ENCODE data around the gene OSTF1. TPM values are rescaled to one million over a fixed set of nuclear protein-coding genes. Genes with fewer than 3 reads are reported as not detected.

The OSTF1 gene
- total RNA-seq, 1 donor from 2014 or later, result 25.7 TPM

DNA sequence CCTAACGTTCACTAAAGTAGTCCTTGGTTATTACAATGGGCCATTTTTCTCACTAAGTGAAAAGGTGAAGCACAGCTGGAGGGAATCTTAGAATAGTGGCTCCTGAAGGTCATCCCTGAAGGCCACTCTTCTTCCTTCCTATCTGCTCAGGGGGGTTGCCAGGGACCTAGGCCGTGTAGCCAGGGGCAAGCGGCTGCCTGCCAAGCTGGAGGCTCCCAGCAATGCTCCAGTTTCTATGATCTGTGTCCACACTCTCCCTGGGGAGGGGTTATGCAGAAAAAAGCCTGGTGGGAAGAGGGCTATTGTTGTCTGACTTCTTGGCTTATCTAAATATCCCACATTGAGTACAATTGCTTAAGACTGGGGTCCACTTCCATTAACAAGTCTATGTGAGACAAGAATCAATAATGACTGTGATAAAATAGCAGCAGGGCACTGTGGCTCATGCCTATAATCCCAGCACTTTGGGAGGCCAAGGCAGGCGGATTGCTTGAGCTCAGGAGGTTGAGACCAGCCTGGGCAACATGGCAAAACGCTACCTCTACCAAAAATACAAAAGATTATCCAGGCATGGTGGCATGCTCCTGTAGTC, 4.1 kb upstream of the OSTF1 start:
- DNase-seq (ENCODE audit: low spot score), result no peak

DNA sequence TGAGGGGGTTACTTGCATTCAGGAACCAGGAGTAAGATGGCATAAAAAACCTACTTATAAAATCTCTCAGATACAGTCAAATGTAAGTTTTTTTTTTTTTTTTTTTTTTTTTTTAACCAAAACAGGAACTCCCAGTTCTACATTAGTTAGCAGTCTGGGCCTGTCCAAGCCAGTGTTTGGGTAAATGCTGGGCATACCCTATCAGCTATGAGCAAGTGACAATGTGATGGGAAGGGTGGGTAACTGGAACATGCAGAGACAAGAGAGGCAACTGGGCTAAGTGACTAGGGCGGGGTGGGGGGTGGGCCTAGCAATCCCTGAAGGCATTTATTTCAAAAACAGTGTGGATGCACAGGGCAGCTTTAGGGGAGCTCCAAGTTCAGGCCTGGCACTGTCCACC, 2.7 kb upstream of the OSTF1 start:
- no peak for ATAC-seq
- DNase-seq (ENCODE audit: low spot score), result no peak

More for the DNA sequence above, 4.1 kb upstream of the OSTF1 start:
- ATAC-seq, result no peak

DNA sequence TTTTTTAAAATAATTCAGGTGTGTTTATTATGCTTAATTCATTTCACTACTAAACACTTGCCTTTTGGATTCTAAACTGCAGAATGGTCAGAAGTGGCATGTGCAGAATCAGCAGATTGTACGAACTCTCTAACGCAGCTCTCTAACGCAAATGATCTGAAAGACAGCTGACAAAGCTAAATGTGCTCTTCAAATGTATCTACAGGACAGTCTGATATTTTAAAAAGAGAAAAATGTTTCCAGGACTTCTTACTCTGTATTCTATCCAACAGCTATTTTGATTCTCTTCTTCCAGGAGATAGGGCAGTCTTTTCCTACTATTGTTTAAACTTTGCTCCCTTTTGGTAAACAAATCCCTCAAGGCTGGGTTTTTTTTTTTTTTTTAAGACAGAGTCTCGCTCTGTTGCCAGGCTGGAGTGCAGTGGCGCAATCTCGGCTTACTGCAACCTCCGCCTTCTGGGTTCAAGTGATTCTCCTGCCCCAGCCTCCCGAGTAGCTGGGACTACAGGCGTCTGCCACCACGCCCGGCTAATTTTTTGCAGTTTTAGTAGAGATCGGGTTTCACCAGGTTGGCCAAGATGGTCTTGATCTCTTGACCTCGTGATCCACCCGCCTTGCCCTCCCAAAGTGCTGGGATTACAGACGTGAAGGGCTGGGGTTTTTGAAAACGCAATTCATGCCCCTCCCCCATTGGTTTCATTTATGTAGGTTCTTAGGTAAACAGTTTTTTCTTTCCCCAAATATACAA, 1.6 kb upstream of the OSTF1 start:
- ATAC-seq (peak; percentile 2), DNase-seq (ENCODE audit: low spot score) (peak; percentile 57)

DNA sequence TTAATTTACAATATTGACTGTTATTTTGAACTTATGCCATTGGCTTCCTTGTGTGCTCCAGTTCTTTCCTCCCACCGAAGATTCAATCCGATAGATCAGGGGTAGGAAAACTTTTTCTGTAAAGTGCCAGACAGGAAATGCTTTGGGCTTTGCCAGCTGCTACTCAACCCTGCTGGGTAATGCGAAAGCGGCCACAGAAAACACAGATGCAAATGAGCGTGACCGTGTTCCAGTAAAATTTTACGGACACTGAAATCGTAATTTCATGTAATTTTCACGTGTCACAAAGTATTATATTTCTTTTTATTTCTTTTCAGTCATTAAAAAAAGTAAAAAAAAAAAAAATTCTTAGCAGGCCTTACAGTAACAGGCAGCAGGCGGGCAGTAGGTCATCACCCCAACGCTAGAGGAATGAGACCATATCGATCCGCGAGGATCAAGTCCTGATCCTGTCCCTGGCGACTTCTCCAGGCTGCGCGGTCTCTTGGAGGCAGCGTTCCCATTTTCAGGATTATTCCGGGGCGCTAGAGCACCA, 958 bp upstream of the OSTF1 start:
- peak; percentile 55 for DNase-seq (ENCODE audit: low spot score)
- peak; percentile 3 for ATAC-seq

DNA sequence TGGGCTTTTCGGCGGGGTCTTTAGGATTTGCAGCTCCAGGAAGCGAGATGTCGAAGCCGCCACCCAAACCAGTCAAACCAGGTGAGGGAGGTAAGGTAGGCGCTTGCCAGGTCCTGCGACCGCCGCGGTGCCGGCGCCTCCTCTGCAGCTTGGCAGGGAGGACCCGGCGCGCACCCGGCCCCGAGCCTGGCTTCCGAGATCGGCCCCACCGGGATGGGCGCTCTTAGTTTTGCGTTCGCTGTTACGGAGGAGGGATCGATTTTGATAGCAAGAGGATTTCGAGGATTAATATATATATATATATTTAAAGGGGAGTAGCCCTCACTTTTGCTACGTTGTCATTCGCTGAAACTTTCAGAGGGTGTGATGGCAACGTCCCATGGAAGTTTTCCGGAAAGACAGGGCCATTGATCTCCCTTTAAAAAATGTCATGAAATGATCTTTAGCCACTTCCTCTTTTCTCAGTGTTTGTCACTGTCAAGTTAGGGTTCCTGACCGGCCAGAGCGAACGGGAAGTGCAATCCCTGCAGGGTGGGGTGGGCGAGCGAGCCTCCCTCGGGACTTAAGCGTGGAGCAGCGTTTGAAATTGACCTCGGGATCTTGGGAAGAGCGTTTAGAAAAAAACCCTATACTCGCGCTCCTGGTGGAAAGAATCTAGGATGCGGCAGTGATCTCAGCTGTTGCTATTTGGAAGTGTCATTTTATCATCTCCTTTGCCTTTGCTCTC, 495 bp downstream of the OSTF1 start:
- ATAC-seq, result peak; percentile 32

DNA sequence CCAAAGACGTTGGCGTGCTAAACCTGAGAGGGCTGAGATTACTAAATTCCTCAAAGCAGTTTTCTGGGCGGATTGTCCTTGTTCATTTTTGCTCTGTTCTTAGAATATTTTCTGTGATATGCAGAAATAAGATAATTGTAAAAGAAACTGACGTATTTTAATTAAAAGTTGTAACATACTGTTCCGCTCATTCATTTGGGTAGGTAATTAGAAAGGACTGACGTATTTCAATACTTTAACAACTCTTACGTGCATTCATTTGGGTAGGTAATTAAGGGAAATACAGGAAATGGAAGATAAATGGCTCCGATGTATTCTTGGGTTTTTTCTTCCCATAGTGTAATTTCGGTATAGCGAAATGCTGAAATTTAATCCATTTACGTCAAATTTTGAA, 1.1 kb downstream of the OSTF1 start:
- no peak for DNase-seq (ENCODE audit: low spot score)

More for the DNA sequence above, 495 bp downstream of the OSTF1 start:
- DNase-seq (ENCODE audit: low spot score), result peak; percentile 65

DNA sequence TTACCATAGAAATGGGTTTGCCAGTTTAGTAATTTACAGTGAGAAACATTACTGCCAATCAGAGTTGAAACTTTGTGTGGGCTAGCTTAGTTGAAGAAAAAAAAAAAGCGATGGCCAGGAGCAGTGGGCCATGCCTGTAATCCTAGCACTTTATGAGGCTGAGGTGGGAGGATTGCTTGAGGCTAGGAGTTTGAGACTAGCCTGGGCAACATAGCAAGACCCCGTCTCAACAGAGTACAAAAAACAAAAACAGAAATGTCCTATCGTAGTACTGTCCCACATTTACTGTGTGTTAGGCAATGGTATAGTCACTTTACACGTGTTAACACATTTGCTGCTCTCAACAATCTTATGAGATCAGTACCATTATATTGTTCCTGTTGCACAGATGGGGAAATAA, 2.3 kb downstream of the OSTF1 start:
- ATAC-seq (no peak), DNase-seq (ENCODE audit: low spot score) (no peak)

More for the DNA sequence above, 1.1 kb downstream of the OSTF1 start:
- no peak for ATAC-seq

DNA sequence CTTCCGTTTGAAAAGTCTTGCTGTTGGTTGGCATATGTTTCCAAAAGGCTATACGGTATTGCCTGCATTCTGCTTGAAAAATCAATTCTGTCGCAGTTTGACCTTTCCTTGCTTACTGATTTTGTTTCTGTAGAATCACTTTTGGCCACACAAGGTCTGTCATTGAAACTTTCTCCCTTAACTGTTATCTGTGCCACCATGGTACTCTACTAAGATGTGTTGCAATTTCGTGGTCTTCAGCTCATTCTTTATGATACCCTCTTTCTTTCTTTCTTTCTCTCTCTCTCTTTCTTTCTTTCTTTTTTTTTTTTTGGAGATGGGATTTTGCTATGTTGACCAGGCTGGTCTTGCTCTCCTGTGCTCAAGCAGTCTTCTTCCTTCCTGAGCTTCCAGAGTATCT, 4.5 kb downstream of the OSTF1 start:
- DNase-seq (ENCODE audit: low spot score) (no peak), ATAC-seq (no peak)

DNA sequence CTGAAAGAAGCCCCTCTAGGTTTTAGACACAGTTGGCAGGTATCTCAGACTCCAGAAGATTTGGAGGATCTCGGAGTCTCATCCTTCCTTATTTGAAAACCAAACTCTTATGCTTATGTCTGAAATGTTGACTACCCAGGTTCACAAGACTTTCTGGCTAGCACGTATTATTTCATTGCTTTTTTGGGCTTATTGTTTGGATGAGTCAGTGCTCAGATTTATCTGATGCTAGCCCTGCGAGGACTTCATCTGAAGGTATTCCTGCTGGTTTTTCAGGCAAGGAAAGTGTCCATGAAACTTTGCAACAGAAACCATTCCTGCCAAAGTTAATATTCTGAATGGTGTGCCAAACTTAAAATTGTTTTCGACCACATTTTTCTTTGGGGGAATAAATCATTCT, 8.5 kb downstream of the OSTF1 start:
- no peak for ATAC-seq
- DNase-seq (ENCODE audit: low spot score), result no peak

DNA sequence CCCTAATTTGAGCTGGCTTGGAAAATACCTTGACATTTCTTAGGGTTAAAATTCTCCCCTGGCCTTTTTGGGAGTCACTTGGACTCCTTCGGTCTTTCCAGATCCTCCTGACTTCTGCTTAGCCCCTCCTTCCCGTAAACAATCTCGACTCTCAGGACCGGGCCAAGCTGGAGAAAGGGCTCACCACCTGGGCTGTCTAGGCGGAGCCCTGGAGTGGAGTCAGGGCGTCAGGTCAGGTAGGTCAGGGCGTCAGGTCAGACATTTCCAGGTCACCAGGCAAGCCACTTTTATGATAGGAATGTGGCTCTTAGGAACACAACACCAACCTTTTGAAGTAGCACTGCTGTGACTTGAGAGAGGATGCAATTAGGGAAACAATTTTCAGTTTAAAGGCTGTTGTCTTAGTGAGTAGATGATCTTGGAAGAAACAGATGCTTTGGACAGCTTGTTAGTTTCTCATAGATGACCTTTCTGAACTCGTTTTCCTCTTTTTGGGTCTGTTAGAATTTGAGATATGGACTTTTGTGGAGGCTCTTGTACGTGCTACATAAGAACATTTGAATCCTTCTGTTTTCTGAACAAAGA, 12.8 kb downstream of the OSTF1 start:
- ATAC-seq (peak; percentile 89), DNase-seq (ENCODE audit: low spot score) (no peak)

DNA sequence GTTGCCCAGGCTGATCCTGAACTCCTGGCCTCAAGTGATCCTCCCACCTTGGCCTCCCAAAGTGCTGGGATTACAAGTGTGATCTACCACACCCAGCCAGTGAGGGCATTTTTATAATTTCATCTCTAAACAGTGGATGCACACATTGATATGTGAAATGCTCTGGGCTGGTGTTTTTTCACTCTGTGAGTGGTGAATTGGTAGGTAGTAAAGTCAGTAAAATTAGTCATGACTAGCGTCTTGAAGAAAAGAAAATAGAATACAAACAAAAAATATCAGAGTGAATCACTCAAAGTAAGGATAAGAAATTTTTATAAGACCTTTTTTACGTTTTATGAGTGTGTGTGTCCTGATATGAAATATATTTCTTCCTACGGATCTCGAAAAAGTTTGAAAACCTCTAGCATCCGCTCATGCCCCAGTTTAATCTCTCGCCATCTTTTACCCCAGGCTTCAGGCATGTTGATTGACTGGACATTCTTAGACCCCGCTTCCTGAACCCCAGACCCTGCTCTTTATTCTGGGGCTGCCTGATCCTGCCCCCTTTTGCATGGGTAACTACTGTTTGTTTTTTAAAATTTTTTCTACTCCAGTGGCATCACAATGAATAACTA, 14.0 kb downstream of the OSTF1 start:
- DNase-seq (ENCODE audit: low spot score) (no peak), ATAC-seq (no peak)

DNA sequence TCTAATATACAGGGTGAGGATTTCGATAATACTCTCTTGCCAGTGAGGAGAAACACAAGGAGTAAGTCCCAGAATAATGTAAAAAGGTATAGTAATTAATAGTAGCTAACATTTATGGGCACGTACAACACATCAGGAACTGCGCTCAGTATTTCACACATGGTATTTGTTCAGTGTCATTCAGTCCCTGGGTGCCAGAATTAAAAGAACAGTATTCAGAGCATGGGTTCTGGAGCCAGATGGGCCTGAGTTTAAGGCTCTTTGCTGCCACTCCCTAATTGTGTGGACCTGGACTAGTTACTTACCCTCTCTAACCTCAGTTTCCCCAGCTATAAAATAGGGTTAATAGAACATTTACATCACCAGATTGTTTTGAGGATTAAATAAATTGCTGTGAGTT, 16.3 kb downstream of the OSTF1 start:
- DNase-seq (ENCODE audit: low spot score) (no peak), ATAC-seq (no peak)

DNA sequence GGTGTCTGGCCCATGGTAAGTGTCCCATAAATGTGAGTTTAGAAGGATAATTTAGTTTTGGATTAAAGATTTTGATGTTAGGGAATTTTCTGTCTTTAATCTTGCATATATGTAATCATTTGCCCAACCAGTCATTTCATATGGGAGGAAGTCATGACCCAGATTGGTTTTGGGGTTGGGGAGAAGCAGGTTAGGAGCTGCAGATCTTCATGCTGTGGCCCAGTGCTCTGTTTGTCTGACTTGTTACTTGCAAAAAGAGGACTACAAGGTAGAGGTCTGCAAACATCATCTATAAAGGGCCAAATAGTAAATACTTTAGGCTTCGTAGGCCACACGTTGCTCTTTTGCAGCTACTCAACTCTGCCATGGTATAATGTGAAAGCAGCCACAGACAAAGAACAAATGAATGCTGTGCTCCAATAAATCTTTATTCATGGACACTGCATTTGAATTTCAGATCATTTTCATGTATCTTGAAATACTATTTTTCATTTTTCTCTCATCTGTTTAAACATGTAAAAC, 16.8 kb downstream of the OSTF1 start:
- DNase-seq (ENCODE audit: low spot score), result no peak
- no peak for ATAC-seq

DNA sequence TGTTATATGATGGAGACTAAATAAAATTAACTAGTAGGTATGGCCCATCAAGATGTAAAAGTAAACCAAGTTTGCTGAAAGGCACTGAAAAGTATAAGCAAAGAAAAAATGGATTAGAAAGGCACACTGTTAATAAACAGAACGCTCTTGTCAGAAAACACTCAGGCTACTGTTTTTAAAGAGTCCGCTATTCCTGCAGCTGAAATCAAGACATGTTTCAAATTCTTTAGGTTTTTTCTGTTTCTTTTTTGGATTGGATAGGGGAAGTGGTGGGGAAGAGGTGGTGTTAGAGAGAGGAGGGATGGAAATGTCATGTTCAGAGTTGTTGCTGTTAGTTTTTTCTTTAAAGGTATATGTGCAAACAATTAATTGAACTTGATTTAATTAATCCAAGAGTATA, 17.5 kb downstream of the OSTF1 start:
- no peak for ATAC-seq

DNA sequence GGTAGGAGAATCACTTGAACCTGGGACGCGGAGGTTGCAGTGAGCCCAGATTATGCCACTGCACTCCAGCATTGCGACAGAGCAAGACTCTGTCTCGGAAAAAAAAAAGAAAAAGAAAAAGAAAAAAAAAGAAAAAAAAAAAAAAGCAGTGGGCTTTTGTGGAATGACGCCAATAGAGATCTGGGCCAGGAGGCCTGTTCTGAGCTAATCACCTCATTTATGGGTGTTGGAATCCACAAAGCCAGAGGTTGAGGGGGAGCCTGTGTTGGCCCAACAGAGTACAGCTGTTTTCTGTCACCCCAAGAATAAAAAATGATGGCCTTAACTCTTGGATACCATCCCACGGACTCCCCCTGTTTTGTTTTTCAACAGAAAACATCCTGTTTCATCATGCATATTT, 18.5 kb downstream of the OSTF1 start:
- no peak for DNase-seq (ENCODE audit: low spot score)
- peak; percentile 21 for ATAC-seq

More for the DNA sequence above, 17.5 kb downstream of the OSTF1 start:
- no peak for DNase-seq (ENCODE audit: low spot score)

DNA sequence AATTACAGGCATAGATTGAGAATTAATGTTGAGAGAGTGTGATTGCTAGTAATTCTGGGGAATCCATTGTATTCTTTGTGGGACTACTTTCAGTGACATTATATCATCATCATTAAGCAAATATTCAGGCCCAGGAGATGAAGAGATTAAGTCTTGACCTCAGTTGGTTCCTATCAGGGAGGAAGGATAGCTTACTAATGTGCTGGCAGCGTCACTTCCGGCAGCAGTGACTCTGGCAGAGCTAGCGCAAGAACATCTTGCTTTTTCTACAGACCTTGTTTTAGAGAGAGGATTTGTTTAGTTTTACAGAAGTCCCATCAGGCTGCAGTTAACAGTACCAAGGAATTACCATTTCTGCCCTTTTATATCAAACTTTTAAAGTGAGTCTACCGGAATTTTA, 20.3 kb downstream of the OSTF1 start:
- ATAC-seq (peak; percentile 60), DNase-seq (ENCODE audit: low spot score) (no peak)

DNA sequence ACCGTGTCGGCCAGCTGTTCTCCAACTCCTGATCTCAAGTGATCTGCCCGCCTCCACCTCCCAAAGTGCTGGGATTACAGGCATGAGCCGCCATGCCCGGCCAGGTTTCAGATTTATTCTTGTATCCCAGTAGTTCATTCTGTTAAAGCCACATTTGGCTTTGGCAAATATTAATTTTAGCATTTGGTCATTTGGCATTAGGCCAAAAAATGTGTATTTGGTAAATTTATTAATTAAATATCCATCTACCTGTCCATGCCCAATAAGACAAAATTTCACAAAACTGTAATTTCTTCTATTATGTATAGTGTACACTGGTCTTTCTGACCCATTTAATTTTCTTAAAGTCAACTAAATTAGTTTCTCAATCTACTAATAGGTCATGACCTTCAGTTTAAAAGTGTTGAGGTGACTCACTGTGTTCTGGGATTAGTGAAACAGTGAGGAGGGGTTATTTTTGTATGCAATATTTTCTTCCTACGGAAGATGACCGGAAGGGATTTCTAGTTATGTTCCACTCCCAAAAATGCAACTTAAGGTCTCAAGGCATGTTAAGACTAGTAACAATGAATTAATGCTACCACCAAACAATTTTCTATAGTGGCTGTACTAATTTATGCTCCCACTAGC, 21.0 kb downstream of the OSTF1 start:
- DNase-seq (ENCODE audit: low spot score) (no peak), ATAC-seq (no peak)

DNA sequence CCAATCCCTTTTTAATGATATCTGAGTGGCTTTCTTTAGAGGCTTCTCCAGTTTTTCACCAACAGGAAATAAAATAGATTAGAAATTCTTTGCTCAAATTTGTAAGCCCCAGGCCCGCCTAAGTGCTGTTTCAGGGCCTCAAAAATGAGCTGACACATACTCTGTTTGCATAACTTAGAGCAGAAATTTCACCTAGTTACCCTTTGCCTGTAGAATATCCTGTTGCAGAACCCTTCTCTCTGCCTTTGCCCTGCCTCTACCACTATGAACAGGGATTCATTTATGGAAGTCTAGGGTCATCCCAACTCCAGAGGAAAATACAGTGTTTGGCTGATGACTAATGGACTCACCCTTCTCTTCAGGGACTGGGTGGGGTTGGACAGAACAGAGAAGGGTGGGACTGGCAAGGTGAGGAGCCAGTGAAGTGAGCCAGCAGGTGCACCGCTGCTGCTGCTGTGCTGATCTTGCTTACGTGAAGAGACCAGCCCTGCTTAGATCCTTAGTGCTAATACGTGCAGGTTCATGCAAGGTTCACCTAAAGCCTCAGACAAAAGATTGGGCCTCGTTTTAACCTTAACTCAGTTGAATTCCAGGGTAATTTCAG, 22.8 kb downstream of the OSTF1 start:
- ATAC-seq (peak; percentile 46), DNase-seq (ENCODE audit: low spot score) (no peak)

DNA sequence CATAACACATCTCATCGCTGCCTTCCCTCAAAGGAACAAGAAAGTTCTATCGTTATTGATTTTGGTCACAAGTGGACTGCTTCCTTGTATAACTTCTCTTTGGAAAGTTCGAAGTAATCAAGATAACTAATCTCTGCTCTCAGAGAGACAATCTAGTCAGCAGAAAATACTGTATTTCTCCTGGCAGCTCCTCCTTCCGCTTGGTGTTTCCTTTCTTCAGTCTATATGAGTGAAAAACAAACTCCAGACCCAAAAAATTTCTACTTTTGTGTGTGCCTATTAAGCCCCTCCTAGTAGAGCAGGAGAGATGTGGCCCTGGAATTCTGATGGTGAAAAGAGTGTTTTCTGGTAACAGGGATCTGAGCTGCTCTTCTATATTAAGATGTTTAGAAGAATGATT, 24.5 kb downstream of the OSTF1 start:
- ATAC-seq (peak; percentile 20), DNase-seq (ENCODE audit: low spot score) (no peak)

DNA sequence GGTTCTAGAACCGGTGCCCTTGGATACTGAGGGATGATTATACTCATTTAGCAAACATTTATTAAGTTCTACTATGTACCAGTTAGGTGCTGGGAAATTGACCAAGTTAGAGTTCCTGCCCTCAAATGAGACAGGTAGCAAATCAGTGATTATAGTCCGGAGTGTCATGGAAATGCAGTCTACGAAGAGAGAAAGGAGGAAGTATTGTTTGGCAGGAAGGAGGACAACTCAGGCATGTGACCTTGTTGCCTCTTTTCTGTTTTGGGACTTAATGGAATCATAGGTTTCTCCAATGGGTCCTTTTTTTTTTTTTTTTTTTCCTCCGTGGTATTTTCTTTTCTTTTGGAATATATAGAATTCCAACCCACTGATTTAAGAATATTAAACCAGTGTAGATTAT, 28.0 kb downstream of the OSTF1 start:
- ATAC-seq (no peak), DNase-seq (ENCODE audit: low spot score) (no peak)

Data from left lobe of liver (tissue), 2 donors.